ENCODE results near the gene DIP2B.

The DIP2B gene

DNA sequence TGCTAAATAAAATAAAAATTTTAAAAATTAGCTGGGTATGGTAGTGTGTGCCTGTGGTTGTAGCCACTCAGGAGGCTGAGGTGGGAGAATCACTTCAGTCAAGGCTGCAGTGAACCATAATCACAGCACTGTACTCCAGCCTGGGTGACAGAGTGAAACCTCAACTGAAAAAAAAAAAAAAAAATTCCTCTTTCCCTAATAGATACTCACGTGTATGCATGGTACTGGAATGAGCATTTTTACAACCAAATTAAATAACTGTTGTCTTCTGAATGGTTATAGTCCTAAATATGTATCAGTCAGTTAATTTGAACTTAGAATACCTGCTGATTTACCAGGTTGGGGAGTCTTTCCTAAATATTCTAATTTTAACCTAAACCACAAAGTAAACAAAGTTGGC is 160.8 kb downstream of the DIP2B start:
- TF ChIP-seq, protein P1, sequence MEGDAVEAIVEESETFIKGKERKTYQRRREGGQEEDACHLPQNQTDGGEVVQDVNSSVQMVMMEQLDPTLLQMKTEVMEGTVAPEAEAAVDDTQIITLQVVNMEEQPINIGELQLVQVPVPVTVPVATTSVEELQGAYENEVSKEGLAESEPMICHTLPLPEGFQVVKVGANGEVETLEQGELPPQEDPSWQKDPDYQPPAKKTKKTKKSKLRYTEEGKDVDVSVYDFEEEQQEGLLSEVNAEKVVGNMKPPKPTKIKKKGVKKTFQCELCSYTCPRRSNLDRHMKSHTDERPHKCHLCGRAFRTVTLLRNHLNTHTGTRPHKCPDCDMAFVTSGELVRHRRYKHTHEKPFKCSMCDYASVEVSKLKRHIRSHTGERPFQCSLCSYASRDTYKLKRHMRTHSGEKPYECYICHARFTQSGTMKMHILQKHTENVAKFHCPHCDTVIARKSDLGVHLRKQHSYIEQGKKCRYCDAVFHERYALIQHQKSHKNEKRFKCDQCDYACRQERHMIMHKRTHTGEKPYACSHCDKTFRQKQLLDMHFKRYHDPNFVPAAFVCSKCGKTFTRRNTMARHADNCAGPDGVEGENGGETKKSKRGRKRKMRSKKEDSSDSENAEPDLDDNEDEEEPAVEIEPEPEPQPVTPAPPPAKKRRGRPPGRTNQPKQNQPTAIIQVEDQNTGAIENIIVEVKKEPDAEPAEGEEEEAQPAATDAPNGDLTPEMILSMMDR (IDR thresholded peaks at IDR 0.05), result no peak
- no peak overlapping the region for H3K27ac Mint-ChIP-seq
- H3K4me1 Mint-ChIP-seq, result peaks cover 8% of the 10 kb centered on the region
- no peak overlapping the region for H3K4me3 Mint-ChIP-seq
- H3K36me3 Mint-ChIP-seq (ENCODE audit: low read depth), result peaks cover 5% of the 10 kb centered on the region
- peaks cover 4% of the 10 kb centered on the region for H3K27me3 Mint-ChIP-seq (ENCODE audit: low read depth, poor library complexity)
- DNase-seq, result no peak
- H3K9me3 Mint-ChIP-seq, result no peaks in the 10 kb centered on the region

DNA sequence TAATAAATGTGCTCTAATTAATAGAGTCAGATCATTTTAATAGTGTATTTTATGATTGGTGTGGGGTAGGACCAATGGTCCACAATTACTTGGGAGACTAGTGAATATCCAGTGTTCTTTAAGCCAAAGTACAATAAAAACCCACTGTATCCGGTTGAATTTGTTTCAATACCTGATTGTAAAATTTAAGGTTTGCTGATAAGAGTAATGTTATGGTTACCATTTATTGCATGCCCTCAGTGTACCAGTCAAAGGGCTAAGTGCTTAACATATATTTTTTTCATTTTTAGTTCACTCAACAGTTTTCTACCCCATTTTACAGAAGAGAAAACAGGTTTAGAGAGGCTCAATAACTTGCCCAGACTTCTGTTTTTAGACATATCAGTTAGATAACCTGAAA is 161.2 kb downstream of the DIP2B start:
- Mint-ChIP-seq H3K9me3 (no peaks in the 10 kb centered on the region), H3K27me3 (ENCODE audit: low read depth, poor library complexity) (peaks cover 4% of the 10 kb centered on the region), H3K27ac (no peak overlapping the region), H3K4me1 (peaks cover 8% of the 10 kb centered on the region), H3K4me3 (no peak overlapping the region), H3K36me3 (ENCODE audit: low read depth) (peaks cover 5% of the 10 kb centered on the region)
- DNase-seq, result no peak
- TF ChIP-seq, protein P1 (IDR thresholded peaks at IDR 0.05), result no peak

DNA sequence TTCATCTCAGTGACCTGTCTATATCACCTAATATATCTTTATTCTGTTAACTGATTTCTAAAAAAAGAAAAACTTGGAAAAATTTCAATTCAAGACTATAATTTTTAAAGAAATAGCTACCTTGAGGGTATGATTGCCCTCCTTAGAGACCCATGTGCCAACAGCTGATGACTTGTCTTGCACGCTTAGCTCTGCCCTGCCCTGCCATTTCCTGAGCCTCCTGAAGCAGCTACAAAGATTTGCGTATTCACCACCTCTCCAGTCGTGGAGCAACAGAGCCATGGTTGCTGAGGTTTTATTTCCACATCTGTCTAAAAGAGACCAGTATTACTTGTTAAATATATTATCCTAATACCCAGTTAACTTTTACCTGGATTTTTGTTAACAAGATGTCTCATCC is 167.4 kb downstream of the DIP2B start:
- peaks cover 4% of the 10 kb centered on the region for H3K27me3 Mint-ChIP-seq (ENCODE audit: low read depth, poor library complexity)
- no peak overlapping the region for H3K4me3 Mint-ChIP-seq
- no peak for DNase-seq
- TF ChIP-seq, protein P1 (IDR thresholded peaks at IDR 0.05), result no peak
- H3K9me3 Mint-ChIP-seq, result no peaks in the 10 kb centered on the region
- peaks cover 31% of the 10 kb centered on the region for H3K36me3 Mint-ChIP-seq (ENCODE audit: low read depth)
- H3K4me1 Mint-ChIP-seq, result no peaks in the 10 kb centered on the region
- H3K27ac Mint-ChIP-seq, result no peak overlapping the region

DNA sequence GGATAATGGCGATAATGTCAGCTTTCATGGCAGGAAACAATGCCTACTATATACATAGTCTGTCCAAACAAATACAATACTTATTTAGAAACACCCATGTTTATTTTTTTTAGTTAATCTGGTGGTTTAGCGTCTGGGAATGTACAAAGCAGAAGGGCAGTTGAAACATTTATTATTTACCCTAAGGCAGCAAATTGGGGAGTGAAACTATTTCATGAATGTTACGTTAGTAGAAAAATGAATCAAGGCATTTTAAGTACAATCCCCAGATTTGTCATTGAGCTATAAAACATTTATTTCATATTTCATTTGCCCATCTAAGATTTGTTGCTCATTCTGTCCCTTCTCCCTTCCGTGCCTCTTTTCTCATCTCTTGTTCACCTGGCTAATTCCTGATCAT is 172.0 kb downstream of the DIP2B start:
- Mint-ChIP-seq H3K27ac (peak overlapping the region; percentile 35), H3K36me3 (ENCODE audit: low read depth) (peaks cover 59% of the 10 kb centered on the region), H3K27me3 (ENCODE audit: low read depth, poor library complexity) (no peaks in the 10 kb centered on the region), H3K9me3 (no peaks in the 10 kb centered on the region), H3K4me1 (no peaks in the 10 kb centered on the region), H3K4me3 (no peak overlapping the region)
- no peak for DNase-seq
- TF ChIP-seq, protein P1 (IDR thresholded peaks at IDR 0.05), result no peak

DNA sequence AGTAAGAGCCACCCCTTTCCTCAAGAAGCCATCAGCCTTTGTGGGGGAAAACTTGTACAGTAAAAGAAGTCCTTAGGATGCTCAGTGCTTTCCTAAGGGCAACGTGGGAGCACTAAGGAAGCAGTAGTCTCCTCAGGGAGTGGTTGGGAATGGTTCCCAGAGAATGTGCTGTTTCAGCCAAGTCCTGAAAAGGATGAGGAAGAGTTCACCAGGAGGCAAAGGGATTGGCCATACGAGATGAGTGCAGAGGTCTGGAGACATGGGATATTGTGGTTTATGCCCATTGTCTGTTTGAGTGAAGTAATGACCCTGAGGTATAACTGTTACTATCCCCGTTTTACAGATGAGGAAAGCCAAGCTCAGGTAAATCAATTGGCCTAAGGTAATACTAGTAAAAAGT is 173.1 kb downstream of the DIP2B start:
- Mint-ChIP-seq H3K27me3 (ENCODE audit: low read depth, poor library complexity) (no peaks in the 10 kb centered on the region), H3K36me3 (ENCODE audit: low read depth) (peaks cover 69% of the 10 kb centered on the region), H3K9me3 (no peaks in the 10 kb centered on the region), H3K27ac (no peak overlapping the region), H3K4me3 (no peak overlapping the region), H3K4me1 (no peaks in the 10 kb centered on the region)
- TF ChIP-seq, protein P1 (IDR thresholded peaks at IDR 0.05), result no peak
- no peak for DNase-seq

DNA sequence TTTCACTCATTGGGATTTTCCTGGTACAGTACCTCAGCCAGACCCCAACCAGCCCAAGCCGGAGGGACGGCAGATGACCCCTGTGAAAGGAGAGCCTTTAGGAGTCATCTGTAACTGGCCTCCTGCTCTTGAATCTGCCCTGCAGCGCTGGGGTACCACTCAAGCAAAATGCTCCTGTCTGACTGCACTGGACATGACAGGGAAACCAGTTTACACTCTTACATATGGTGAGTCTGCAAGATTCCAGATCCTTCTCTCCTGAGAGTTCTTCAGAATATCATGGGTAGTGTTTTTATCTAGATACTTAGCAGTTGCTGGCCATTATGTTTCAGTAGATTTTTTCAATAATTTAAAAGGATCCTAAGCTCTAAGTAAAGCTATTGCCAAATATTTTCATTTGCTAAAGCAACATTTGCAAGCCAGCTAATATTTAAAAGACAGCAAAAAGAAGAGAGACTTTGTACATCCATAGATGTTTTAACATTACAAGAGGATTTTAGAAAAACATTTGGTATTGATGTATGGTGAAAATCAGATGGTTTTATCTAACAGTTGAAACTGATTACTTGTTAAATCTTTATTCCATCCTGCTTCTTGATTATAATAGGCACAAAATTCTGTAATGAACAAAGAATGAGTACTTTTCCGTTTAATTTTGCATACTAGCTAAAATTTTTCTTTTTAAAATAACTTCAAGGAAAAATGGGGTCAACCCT is 174.0 kb downstream of the DIP2B start:
- H3K27ac Mint-ChIP-seq, result no peak overlapping the region
- no peak for DNase-seq
- H3K36me3 Mint-ChIP-seq (ENCODE audit: low read depth), result peaks cover 74% of the 10 kb centered on the region

More for the DNA sequence above, 174.0 kb downstream of the DIP2B start:
- H3K4me1 Mint-ChIP-seq, result no peaks in the 10 kb centered on the region
- no peaks in the 10 kb centered on the region for H3K27me3 Mint-ChIP-seq (ENCODE audit: low read depth, poor library complexity)
- H3K4me3 Mint-ChIP-seq, result no peak overlapping the region
- TF ChIP-seq, protein P1 (IDR thresholded peaks at IDR 0.05), result no peak
- H3K9me3 Mint-ChIP-seq, result no peaks in the 10 kb centered on the region
